Astrocyte of the cerebellum (primary cell): ENCODE measurements around the gene FAM131C.

Source experiments
- DNase-seq: peaks from one replicate; pipeline ENCODE4 v3.0.0-alpha.2; 2011; ENCODE audit warnings: low read depth
- H3K4me3 ChIP-seq: 2 replicates; pipeline ENCODE4 v1.5.1; 2011; ENCODE audit warnings: mild to moderate bottlenecking, low read depth, low read length, moderate library complexity
- in situ Hi-C: cut with HindIII; loops from 2 replicates; pipeline ENCODE4 v1.10.0; 2017; ENCODE audit warnings: low sequenced_read_pairs
- TF ChIP-seq, protein P1 (sequence below): IDR thresholded peaks from 2 replicates; pipeline ENCODE4 v1.5.1; 2012; ENCODE audit warnings: low read length, low read depth, moderate library complexity, mild to moderate bottlenecking; ENCODE audit errors: missing control alignments

Gene FAM131C

DNA sequence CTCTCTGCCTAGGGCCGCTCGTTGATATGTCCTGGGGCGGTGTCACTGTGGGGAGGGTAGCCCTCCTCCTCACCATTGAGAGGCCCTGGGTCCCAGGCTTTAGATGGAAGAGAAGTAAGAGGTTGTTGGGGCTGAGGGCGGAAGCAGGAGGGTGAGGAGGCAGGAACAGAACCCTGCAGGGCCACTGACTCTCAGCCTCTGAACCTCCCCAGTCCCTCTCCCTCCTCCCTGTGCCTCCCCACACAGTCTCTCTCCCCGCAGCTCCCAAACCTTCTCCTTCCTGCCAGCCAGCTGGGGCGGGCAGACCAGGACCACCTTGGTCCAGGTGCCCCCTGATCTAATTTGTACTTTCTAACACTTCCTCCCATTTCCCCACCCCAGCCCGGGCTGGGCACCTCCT, 14.3 kb upstream of the FAM131C start:
- H3K4me3 ChIP-seq: no peak overlapping the region
- in situ Hi-C loops: no loop called here
- TF ChIP-seq, protein P1, sequence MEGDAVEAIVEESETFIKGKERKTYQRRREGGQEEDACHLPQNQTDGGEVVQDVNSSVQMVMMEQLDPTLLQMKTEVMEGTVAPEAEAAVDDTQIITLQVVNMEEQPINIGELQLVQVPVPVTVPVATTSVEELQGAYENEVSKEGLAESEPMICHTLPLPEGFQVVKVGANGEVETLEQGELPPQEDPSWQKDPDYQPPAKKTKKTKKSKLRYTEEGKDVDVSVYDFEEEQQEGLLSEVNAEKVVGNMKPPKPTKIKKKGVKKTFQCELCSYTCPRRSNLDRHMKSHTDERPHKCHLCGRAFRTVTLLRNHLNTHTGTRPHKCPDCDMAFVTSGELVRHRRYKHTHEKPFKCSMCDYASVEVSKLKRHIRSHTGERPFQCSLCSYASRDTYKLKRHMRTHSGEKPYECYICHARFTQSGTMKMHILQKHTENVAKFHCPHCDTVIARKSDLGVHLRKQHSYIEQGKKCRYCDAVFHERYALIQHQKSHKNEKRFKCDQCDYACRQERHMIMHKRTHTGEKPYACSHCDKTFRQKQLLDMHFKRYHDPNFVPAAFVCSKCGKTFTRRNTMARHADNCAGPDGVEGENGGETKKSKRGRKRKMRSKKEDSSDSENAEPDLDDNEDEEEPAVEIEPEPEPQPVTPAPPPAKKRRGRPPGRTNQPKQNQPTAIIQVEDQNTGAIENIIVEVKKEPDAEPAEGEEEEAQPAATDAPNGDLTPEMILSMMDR: no peak

GRCh38 chr1:16085522-16085921, 12.1 kb upstream of the FAM131C start:
- DNase-seq: no peak
- H3K4me3 ChIP-seq: no peak overlapping the region
- in situ Hi-C loops: no loop called here
- TF ChIP-seq, protein P1: no peak

More for the DNA sequence above, 14.3 kb upstream of the FAM131C start:
- DNase-seq: no peak

- in situ Hi-C loops: no loop called here
- TF ChIP-seq, protein P1: no peak
- H3K4me3 ChIP-seq: no peak overlapping the region
- DNase-seq: no peak
Observed at GRCh38 chr1:16083486-16083885, 10.0 kb upstream of the FAM131C start.

DNA sequence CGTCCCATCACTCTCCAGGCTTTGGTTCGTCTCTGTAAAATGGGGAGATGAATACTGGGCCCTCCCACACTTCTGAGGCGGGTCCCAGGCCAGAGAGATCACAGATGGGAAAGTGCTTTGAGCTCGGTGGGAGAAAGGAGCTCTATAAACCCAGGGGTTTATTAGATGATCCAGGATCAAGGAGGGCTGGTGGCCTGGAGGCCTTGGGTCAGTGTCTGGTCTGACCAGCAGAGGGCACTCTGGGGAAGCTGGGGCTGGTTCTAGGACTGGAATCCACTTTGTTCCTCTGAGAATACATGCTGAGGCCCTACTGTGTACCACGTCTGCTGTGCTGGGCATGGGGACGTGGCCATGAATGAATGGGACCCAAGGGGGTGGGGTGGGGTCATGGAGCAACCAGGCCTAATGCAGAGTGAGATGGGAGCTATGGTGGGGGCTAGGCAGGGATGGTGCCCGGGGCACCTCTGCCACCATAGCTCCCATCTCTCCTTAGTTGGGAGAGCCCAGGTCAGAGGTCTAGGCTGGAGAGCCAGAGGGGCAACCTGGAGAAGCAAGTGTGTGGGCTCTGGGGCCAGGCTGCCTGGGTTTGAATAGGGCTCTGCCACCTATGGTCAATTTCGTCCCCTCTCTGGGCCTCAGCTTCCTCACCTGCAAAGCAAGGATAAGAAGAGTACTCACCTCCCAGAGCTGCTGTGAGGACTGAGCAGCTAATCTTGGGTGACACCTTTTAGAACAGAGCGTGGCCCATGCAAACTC, 9.0 kb upstream of the FAM131C start:
- no peak overlapping the region for H3K4me3 ChIP-seq
- TF ChIP-seq, protein P1: peak; percentile 92
- no peak for DNase-seq
- in situ Hi-C loops: no loop called here

- in situ Hi-C loops: no loop called here
- H3K4me3 ChIP-seq: no peak overlapping the region
- no peak for DNase-seq
- TF ChIP-seq, protein P1: no peak
Observed at GRCh38 chr1:16081636-16082035, 8.2 kb upstream of the FAM131C start.

- H3K4me3 ChIP-seq: no peak overlapping the region
- no peak for DNase-seq
- in situ Hi-C loops: no loop called here
- TF ChIP-seq, protein P1: no peak
Observed at GRCh38 chr1:16080422-16081150, 7.1 kb upstream of the FAM131C start.
